Thyroid gland (tissue), 4 donors: ENCODE measurements around the gene SMC2. TPM values are rescaled to one million over a fixed set of nuclear protein-coding genes. Genes with fewer than 3 reads are reported as not detected.

Source experiments
- DNase-seq, 2 donors: peaks; one replicate each; pipeline ENCODE4 v3.0.0-alpha.2; 2019
- H3K27ac ChIP-seq, 3 donors: fragments of 200-600 bp; sonication (generic); 1 replicate in 2 of 3; 2 replicates in 1 of 3; pipeline ENCODE4 v1.5.1; 2016 to 2019; ENCODE audit warnings: mild to moderate bottlenecking in 1 of 3, moderate library complexity in 1 of 3
- H3K27me3 ChIP-seq: fragments of 200-600 bp; sonication (generic); one replicate; pipeline ENCODE4 v1.5.1; 2019
- H3K36me3 ChIP-seq, 2 donors: fragments of 200-600 bp; sonication (generic); one replicate each; pipeline ENCODE4 v1.5.1; 2016 to 2019
- H3K4me1 ChIP-seq, 2 donors: fragments of 200-600 bp; sonication (generic); one replicate each; pipeline ENCODE4 v1.5.1; 2017 to 2019
- H3K4me3 ChIP-seq, 3 donors: fragments of 200-600 bp; sonication (generic); replicated peaks in 1 of 3; 1 replicate in 2 of 3; 2 replicates in 1 of 3; pipeline ENCODE4 v1.5.1; 2016; ENCODE audit warnings: mild to moderate bottlenecking in 1 of 3
- H3K9me3 ChIP-seq: fragments of 200-600 bp; sonication (generic); one replicate; pipeline ENCODE4 v1.5.1; 2017
- CTCF ChIP-seq, 6 experiments: fragments of 200-600 bp in 3 of 6; fragments of 450-650 bp in 3 of 6; sonication (generic) in 3 of 6; IDR thresholded peaks; one replicate each; pipeline ENCODE4 v1.5.1; 2016 to 2019; ENCODE audit warnings: antibody characterized with exemption in 6 of 6, mild to moderate bottlenecking in 2 of 6, inconsistent platforms in 1 of 6, moderate library complexity in 1 of 6
- POLR2A ChIP-seq, 2 donors: fragments of 450-650 bp; IDR thresholded peaks; one replicate each; pipeline ENCODE4 v1.6.1; 2017; ENCODE audit warnings: antibody characterized with exemption in 2 of 2, mild to moderate bottlenecking in 2 of 2, moderate library complexity in 1 of 2
- WGBS, 2 donors: methylation state at CpG; one replicate each; pipeline ENCODE4 v1.1.5; 2017; 5-methylcytosine and 5-hydroxymethylcytosine counted together
- intact Hi-C: fragments of 100-400 bp; cut with DNase I; formaldehyde crosslinking; loops from one replicate; pipeline ENCODE4 v1.15.1; 2023
- total RNA-seq, 4 donors: library from RNA; depleted of rRNA; stranded (reverse); fragments of >200 nt; gene quantifications; one replicate each; pipeline ENCODE4 v1.2.3, GENCODE V29; 2016

SMC2 gene
- total RNA-seq, 4 donors from 2014 or later: 7.8 to 10.6 (median 9.0) TPM

- intact Hi-C loops: no loop called here
- no peaks in the 10 kb centered on the region for H3K27me3 ChIP-seq
- WGBS, 2 donors: 43 to 45% methylated on average over 6 of the region's 6 CpGs
- TF ChIP-seq CTCF (IDR thresholded peaks at IDR 0.05): no peak
- TF ChIP-seq POLR2A (IDR thresholded peaks at IDR 0.05): no peak
- H3K27ac ChIP-seq: peak overlapping the region in 2 of 3 donors; percentile 53 to 56
- no peak overlapping the region for H3K4me3 ChIP-seq
- peak; percentile 41 to 57 for DNase-seq
- peaks cover 9 to 13% of the 10 kb centered on the region in 2 donors for H3K4me1 ChIP-seq
- H3K36me3 ChIP-seq: no peaks in the 10 kb centered on the region
- no peaks in the 10 kb centered on the region for H3K9me3 ChIP-seq
Observed at GRCh38 chr9:104118916-104119315, 24.8 kb downstream of the SMC2 start.

GRCh38 chr9:104121022-104121421 is 26.9 kb downstream of the SMC2 start:
- Histone ChIP-seq H3K36me3 (no peaks in the 10 kb centered on the region), H3K9me3 (no peaks in the 10 kb centered on the region), H3K4me3 (no peak overlapping the region), H3K27me3 (no peaks in the 10 kb centered on the region), H3K4me1 (peaks cover 9 to 13% of the 10 kb centered on the region in 2 donors), H3K27ac (no peak overlapping the region)
- no peak for TF ChIP-seq CTCF (IDR thresholded peaks at IDR 0.05)
- no peak for TF ChIP-seq POLR2A (IDR thresholded peaks at IDR 0.05)
- intact Hi-C loops: no loop called here
- DNase-seq: no peak
- 91 to 92% methylated on average over 5 of the region's 5 CpGs for WGBS, 2 donors

DNA sequence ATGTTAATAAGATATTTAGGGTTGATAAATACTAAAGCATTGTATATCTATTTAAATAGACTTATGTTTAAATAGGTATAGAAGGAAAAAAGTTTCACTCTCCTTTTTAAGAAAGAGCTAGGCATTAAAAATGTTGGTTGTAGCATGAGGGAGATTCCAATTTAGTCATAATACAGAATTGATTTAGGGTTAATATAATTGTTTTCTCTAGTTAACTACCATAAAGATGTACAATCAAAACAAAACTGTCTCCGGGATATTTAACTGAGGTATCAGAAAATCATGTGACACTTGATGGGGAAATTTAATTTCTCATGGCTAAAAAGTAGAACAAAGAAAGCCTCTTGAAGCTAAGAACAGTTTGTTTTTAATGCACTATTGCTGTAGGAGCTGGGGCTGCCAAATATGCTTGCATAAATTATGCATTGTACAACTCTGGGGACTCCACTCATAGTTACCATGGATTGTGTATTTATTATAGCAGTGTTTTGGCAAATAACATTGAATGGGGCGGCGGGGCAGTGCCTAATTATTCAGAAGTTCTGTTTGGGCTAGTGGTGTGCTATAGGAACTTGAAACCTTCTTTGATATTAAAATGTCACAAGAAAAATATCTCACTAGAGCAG is 44.2 kb downstream of the SMC2 start:
- TF ChIP-seq POLR2A (IDR thresholded peaks at IDR 0.05): no peak
- Histone ChIP-seq H3K27me3 (no peaks in the 10 kb centered on the region), H3K27ac (no peak overlapping the region), H3K36me3 (peaks cover 10% of the 10 kb centered on the region in 2 donors), H3K4me1 (no peaks in the 10 kb centered on the region), H3K4me3 (no peak overlapping the region), H3K9me3 (no peaks in the 10 kb centered on the region)
- intact Hi-C loops: no loop called here
- no peak for DNase-seq
- 53 to 71% methylated on average over 3 of the region's 3 CpGs for WGBS, 2 donors

DNA sequence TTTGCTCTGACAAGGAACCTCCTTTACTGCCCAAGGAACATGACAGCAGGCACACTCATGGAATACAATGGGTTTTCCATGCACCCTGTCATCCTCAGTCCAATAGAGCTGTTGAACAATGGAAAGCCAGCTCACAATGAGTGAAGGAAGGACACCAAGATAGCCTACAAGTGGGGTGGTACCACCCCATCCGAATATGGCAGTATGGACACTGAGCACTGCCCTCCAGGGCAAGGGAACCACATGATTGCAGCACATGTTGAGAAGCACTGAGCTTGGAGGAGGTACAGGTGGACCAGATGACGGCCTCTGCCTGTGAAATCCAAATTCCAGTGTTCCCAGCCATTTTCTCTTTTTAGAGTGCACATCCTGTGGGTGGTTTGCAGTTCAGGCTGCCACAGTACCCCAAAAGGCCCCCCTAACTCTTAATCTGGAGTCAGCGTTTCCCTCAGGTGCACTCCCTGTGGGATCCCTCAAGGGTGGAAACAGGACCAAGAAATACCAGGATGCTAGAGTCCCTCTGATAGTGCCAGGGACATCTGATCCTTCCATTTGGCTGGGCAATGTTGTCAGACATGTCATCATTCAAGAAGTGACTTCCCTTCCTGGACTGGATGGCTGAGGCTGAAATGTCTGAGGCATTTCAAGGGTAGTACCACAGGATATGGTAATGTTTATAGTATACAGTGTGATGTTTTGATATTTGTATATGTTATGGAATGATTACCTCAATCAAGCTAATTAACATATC is 48.9 kb downstream of the SMC2 start:
- H3K4me3 ChIP-seq: no peak overlapping the region
- H3K27ac ChIP-seq: no peak overlapping the region
- DNase-seq: no peak
- 93 to 100% methylated on average over 3 of the region's 3 CpGs for WGBS, 2 donors
- H3K4me1 ChIP-seq: no peaks in the 10 kb centered on the region
- H3K9me3 ChIP-seq: no peaks in the 10 kb centered on the region
- intact Hi-C loops: no loop called here
- TF ChIP-seq POLR2A (IDR thresholded peaks at IDR 0.05) (no peak), CTCF (IDR thresholded peaks at IDR 0.05) (no peak)
- no peaks in the 10 kb centered on the region for H3K36me3 ChIP-seq
- H3K27me3 ChIP-seq: no peaks in the 10 kb centered on the region

DNA sequence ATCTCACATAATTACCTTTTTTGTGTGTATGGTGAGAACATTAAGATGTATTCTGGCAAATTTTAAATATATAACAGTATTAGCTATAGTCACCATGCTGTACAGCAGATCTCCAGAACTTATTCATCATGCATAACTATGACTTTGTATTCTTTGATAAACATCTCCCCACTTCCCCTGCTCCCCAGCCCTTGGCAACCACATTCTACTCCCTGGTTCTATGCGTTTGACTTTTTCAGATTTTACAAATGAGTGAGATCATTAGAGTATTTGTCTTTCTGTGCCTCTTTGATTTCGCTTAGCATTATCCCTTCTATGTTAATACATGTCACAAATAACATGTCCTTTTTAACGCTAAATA is 49.4 kb downstream of the SMC2 start:
- no peak for TF ChIP-seq POLR2A (IDR thresholded peaks at IDR 0.05)
- no peak for TF ChIP-seq CTCF (IDR thresholded peaks at IDR 0.05)
- intact Hi-C loops: no loop called here
- 89 to 96% methylated on average over 3 of the region's 3 CpGs for WGBS, 2 donors

More for the DNA sequence above, 49.4 kb downstream of the SMC2 start:
- Histone ChIP-seq H3K4me3 (no peak overlapping the region), H3K4me1 (no peaks in the 10 kb centered on the region), H3K36me3 (no peaks in the 10 kb centered on the region), H3K9me3 (no peaks in the 10 kb centered on the region), H3K27me3 (no peaks in the 10 kb centered on the region), H3K27ac (no peak overlapping the region)
- DNase-seq: no peak
